Loucy (cell line): ENCODE results near the gene APBB2.

Experiments used
- CTCF ChIP-seq: fragments of 200-600 bp; sonication (generic); conservative IDR thresholded peaks from 2 replicates; pipeline ENCODE4 v1.5.1; 2014; ENCODE audit warnings: mild to moderate bottlenecking, antibody characterized with exemption, low read length
- EZH2phosphoT487 ChIP-seq: fragments of 200-600 bp; IDR thresholded peaks from 2 replicates; pipeline ENCODE4 v1.6.1; 2018; ENCODE audit warnings: antibody characterized with exemption, mild to moderate bottlenecking, moderate library complexity, borderline replicate concordance

GRCh38 chr4:41026971-41027370, 187.4 kb downstream of the APBB2 start:
- TF ChIP-seq CTCF = no peak
- TF ChIP-seq EZH2phosphoT487 = no peak
